ENCODE results near the gene SOX10.

GRCh38 chr22:37927637-37927936 is 56.8 kb downstream of the SOX10 start:
- TF ChIP-seq, protein P1, sequence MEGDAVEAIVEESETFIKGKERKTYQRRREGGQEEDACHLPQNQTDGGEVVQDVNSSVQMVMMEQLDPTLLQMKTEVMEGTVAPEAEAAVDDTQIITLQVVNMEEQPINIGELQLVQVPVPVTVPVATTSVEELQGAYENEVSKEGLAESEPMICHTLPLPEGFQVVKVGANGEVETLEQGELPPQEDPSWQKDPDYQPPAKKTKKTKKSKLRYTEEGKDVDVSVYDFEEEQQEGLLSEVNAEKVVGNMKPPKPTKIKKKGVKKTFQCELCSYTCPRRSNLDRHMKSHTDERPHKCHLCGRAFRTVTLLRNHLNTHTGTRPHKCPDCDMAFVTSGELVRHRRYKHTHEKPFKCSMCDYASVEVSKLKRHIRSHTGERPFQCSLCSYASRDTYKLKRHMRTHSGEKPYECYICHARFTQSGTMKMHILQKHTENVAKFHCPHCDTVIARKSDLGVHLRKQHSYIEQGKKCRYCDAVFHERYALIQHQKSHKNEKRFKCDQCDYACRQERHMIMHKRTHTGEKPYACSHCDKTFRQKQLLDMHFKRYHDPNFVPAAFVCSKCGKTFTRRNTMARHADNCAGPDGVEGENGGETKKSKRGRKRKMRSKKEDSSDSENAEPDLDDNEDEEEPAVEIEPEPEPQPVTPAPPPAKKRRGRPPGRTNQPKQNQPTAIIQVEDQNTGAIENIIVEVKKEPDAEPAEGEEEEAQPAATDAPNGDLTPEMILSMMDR (conservative IDR thresholded peaks at IDR 0.05; ENCODE audit: low read length) = no peak
- no peak for TF ChIP-seq EZH2phosphoT487 (IDR thresholded peaks at IDR 0.05; ENCODE audit: borderline replicate concordance, low read depth, low read length)

All from OCI-LY7 (cell line).